ENCODE measurements around the gene WT1.
A peak's percentile ranks its signal among the peaks of the same experiment; 100 is the strongest.
"Not testable (repeated sequence)": the region's sequence is repeated elsewhere in the genome, so short reads cannot be mapped to it uniquely, and the experiment has no call there.

The WT1 gene

GRCh38 chr11:32385998-32386397 is 49.3 kb downstream of the WT1 start:
- Histone ChIP-seq H3K4me1 (ENCODE audit: control insufficient read depth, insufficient read depth, low read length) (no peaks in the 10 kb centered on the region), H3K4me3 (ENCODE audit: low read length) (no peak overlapping the region), H3K9ac (ENCODE audit: low read length) (no peak overlapping the region), H3K27me3 (replicated peaks; ENCODE audit: control insufficient read depth, insufficient read depth, low read length) (peaks cover 57% of the 10 kb centered on the region), H3K36me3 (ENCODE audit: control insufficient read depth, insufficient read depth, low read length, severe bottlenecking) (no peaks in the 10 kb centered on the region), H3K9me3 (ENCODE audit: control insufficient read depth, low read length) (no peaks in the 10 kb centered on the region)
- DNase-seq (ENCODE audit: low read depth): peak; percentile 9

GRCh38 chr11:32382339-32383049 is 52.8 kb downstream of the WT1 start:
- DNase-seq (ENCODE audit: low read depth): no peak

GRCh38 chr11:32381179-32381578 is 54.2 kb downstream of the WT1 start:
- no peak overlapping the region for H3K9ac ChIP-seq (ENCODE audit: low read length)
- no peaks in the 10 kb centered on the region for H3K4me1 ChIP-seq (ENCODE audit: control insufficient read depth, insufficient read depth, low read length)
- peaks cover 82% of the 10 kb centered on the region for H3K27me3 ChIP-seq (replicated peaks; ENCODE audit: control insufficient read depth, insufficient read depth, low read length)
- H3K4me3 ChIP-seq (ENCODE audit: low read length): no peak overlapping the region
- H3K36me3 ChIP-seq (ENCODE audit: control insufficient read depth, insufficient read depth, low read length, severe bottlenecking): no peaks in the 10 kb centered on the region
- H3K9me3 ChIP-seq (ENCODE audit: control insufficient read depth, low read length): peaks cover 14% of the 10 kb centered on the region
- no peak for DNase-seq (ENCODE audit: low read depth)

More at GRCh38 chr11:32382339-32383049, 52.8 kb downstream of the WT1 start:
- peaks cover 77% of the 10 kb centered on the region for H3K27me3 ChIP-seq (replicated peaks; ENCODE audit: control insufficient read depth, insufficient read depth, low read length)
- H3K9me3 ChIP-seq (ENCODE audit: control insufficient read depth, low read length): peaks cover 13% of the 10 kb centered on the region
- H3K36me3 ChIP-seq (ENCODE audit: control insufficient read depth, insufficient read depth, low read length, severe bottlenecking): no peaks in the 10 kb centered on the region
- H3K9ac ChIP-seq (ENCODE audit: low read length): no peak overlapping the region
- no peak overlapping the region for H3K4me3 ChIP-seq (ENCODE audit: low read length)
- H3K4me1 ChIP-seq (ENCODE audit: control insufficient read depth, insufficient read depth, low read length): no peaks in the 10 kb centered on the region

GRCh38 chr11:32379719-32380118 is 55.6 kb downstream of the WT1 start:
- H3K36me3 ChIP-seq (ENCODE audit: control insufficient read depth, insufficient read depth, low read length, severe bottlenecking): no peaks in the 10 kb centered on the region
- peaks cover 14% of the 10 kb centered on the region for H3K9me3 ChIP-seq (ENCODE audit: control insufficient read depth, low read length)
- no peaks in the 10 kb centered on the region for H3K4me1 ChIP-seq (ENCODE audit: control insufficient read depth, insufficient read depth, low read length)
- H3K9ac ChIP-seq (ENCODE audit: low read length): no peak overlapping the region
- peaks cover 88% of the 10 kb centered on the region for H3K27me3 ChIP-seq (replicated peaks; ENCODE audit: control insufficient read depth, insufficient read depth, low read length)
- no peak overlapping the region for H3K4me3 ChIP-seq (ENCODE audit: low read length)
- no peak for DNase-seq (ENCODE audit: low read depth)

- no peak for DNase-seq (ENCODE audit: low read depth)
- H3K4me1 ChIP-seq (ENCODE audit: control insufficient read depth, insufficient read depth, low read length): no peaks in the 10 kb centered on the region
- H3K9ac ChIP-seq (ENCODE audit: low read length): no peak overlapping the region
- no peaks in the 10 kb centered on the region for H3K36me3 ChIP-seq (ENCODE audit: control insufficient read depth, insufficient read depth, low read length, severe bottlenecking)
- peaks cover 63% of the 10 kb centered on the region for H3K27me3 ChIP-seq (replicated peaks; ENCODE audit: control insufficient read depth, insufficient read depth, low read length)
- peaks cover 14% of the 10 kb centered on the region for H3K9me3 ChIP-seq (ENCODE audit: control insufficient read depth, low read length)
- no peak overlapping the region for H3K4me3 ChIP-seq (ENCODE audit: low read length)
Observed at GRCh38 chr11:32375826-32376225, 59.5 kb downstream of the WT1 start.

GRCh38 chr11:32374261-32374711 is 61.1 kb downstream of the WT1 start:
- H3K9ac ChIP-seq (ENCODE audit: low read length): no peak overlapping the region
- H3K9me3 ChIP-seq (ENCODE audit: control insufficient read depth, low read length): peaks cover 14% of the 10 kb centered on the region
- peaks cover 47% of the 10 kb centered on the region for H3K27me3 ChIP-seq (replicated peaks; ENCODE audit: control insufficient read depth, insufficient read depth, low read length)
- no peaks in the 10 kb centered on the region for H3K36me3 ChIP-seq (ENCODE audit: control insufficient read depth, insufficient read depth, low read length, severe bottlenecking)
- DNase-seq (ENCODE audit: low read depth): peak; percentile 23
- H3K4me1 ChIP-seq (ENCODE audit: control insufficient read depth, insufficient read depth, low read length): no peaks in the 10 kb centered on the region
- H3K4me3 ChIP-seq (ENCODE audit: low read length): no peak overlapping the region

DNA sequence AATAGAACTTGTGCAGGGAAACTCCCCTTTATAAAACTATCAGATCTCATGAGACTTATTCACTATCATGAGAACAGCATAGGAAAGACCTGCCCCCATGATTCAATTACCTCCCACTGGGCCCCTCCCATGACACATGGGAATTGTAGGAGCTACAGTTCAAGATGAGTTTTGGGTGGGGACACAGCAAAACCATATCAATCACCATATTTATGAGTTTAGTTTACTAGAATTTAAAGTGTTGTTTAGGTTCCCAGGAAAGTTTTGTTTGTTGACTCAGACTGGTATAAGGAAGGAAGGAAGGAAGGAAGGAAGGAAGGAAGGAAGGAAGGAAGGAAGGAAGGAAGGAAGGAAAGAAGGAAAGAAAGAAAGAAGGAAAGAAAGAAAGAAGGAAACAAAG is 65.4 kb downstream of the WT1 start:
- H3K36me3 ChIP-seq (ENCODE audit: control insufficient read depth, insufficient read depth, low read length, severe bottlenecking); H3K9ac ChIP-seq (ENCODE audit: low read length); H3K4me1 ChIP-seq (ENCODE audit: control insufficient read depth, insufficient read depth, low read length); DNase-seq (ENCODE audit: low read depth); H3K4me3 ChIP-seq (ENCODE audit: low read length): not testable (repeated sequence)
- Histone ChIP-seq H3K9me3 (ENCODE audit: control insufficient read depth, low read length) (peaks cover 12% of the 10 kb centered on the region), H3K27me3 (replicated peaks; ENCODE audit: control insufficient read depth, insufficient read depth, low read length) (peaks cover 13% of the 10 kb centered on the region)

- H3K27me3 ChIP-seq (replicated peaks; ENCODE audit: control insufficient read depth, insufficient read depth, low read length): peaks cover 19% of the 10 kb centered on the region
- H3K4me1 ChIP-seq (ENCODE audit: control insufficient read depth, insufficient read depth, low read length): peaks cover 4% of the 10 kb centered on the region
- H3K9ac ChIP-seq (ENCODE audit: low read length): no peak overlapping the region
- H3K36me3 ChIP-seq (ENCODE audit: control insufficient read depth, insufficient read depth, low read length, severe bottlenecking): no peaks in the 10 kb centered on the region
- H3K9me3 ChIP-seq (ENCODE audit: control insufficient read depth, low read length): peaks cover 12% of the 10 kb centered on the region
- no peak for DNase-seq (ENCODE audit: low read depth)
- no peak overlapping the region for H3K4me3 ChIP-seq (ENCODE audit: low read length)
Observed at GRCh38 chr11:32366666-32367065, 68.7 kb downstream of the WT1 start.

DNA sequence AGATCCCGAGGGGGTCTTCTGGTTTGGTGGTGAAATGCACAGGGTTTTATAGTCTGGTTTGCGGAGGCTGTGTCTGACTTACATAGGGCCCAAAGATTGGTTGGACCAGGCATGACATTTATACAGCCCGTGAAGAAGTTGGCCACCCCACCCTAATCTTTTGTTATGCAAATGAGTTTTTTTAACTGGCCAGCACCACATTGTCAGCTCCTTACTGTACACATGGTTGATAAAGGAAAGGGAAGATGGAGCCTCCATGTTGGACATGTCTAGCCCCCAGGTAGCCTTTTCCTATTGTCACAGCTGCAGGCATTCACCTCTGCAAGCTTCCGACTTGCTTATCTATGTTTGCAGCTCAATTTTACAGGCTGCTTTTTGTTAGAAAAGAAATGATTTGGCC is 70.1 kb downstream of the WT1 start:
- H3K9me3 ChIP-seq (ENCODE audit: control insufficient read depth, low read length): peaks cover 12% of the 10 kb centered on the region
- H3K9ac ChIP-seq (ENCODE audit: low read length): no peak overlapping the region
- no peak overlapping the region for H3K4me3 ChIP-seq (ENCODE audit: low read length)
- no peaks in the 10 kb centered on the region for H3K36me3 ChIP-seq (ENCODE audit: control insufficient read depth, insufficient read depth, low read length, severe bottlenecking)
- peaks cover 4% of the 10 kb centered on the region for H3K4me1 ChIP-seq (ENCODE audit: control insufficient read depth, insufficient read depth, low read length)
- no peak for DNase-seq (ENCODE audit: low read depth)
- H3K27me3 ChIP-seq (replicated peaks; ENCODE audit: control insufficient read depth, insufficient read depth, low read length): peaks cover 23% of the 10 kb centered on the region

DNA sequence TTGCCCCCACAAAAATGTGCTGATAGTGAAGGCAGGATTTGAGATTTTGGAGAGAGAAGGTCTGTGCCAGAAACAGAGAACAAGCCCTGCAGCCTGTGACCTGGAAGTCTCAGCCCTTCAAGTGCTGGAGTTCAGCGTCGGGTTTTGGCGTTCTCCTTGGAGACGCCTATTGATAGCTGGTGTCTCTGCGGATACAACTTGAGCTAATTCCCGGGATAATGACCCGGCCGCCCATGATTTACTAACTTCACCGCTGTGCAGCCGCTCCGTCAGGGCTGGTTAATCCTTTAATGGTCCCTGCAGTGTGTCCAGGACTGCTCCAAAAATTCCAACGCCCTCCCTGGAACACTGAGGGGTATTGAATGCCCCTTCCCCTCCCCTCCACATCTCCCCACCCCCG is 76.6 kb downstream of the WT1 start:
- H3K9me3 ChIP-seq (ENCODE audit: control insufficient read depth, low read length): no peaks in the 10 kb centered on the region
- no peak for DNase-seq (ENCODE audit: low read depth)
- H3K4me3 ChIP-seq (ENCODE audit: low read length): no peak overlapping the region
- no peak overlapping the region for H3K9ac ChIP-seq (ENCODE audit: low read length)
- no peaks in the 10 kb centered on the region for H3K4me1 ChIP-seq (ENCODE audit: control insufficient read depth, insufficient read depth, low read length)
- H3K27me3 ChIP-seq (replicated peaks; ENCODE audit: control insufficient read depth, insufficient read depth, low read length): peaks cover 57% of the 10 kb centered on the region
- no peaks in the 10 kb centered on the region for H3K36me3 ChIP-seq (ENCODE audit: control insufficient read depth, insufficient read depth, low read length, severe bottlenecking)

- H3K9ac ChIP-seq (ENCODE audit: low read length): no peak overlapping the region
- no peak overlapping the region for H3K4me3 ChIP-seq (ENCODE audit: low read length)
- peaks cover 39% of the 10 kb centered on the region for H3K27me3 ChIP-seq (replicated peaks; ENCODE audit: control insufficient read depth, insufficient read depth, low read length)
- H3K4me1 ChIP-seq (ENCODE audit: control insufficient read depth, insufficient read depth, low read length): no peaks in the 10 kb centered on the region
- H3K36me3 ChIP-seq (ENCODE audit: control insufficient read depth, insufficient read depth, low read length, severe bottlenecking): no peaks in the 10 kb centered on the region
- no peak for DNase-seq (ENCODE audit: low read depth)
- H3K9me3 ChIP-seq (ENCODE audit: control insufficient read depth, low read length): no peaks in the 10 kb centered on the region
Observed at GRCh38 chr11:32353884-32354283, 81.5 kb downstream of the WT1 start.

- Histone ChIP-seq H3K4me1 (ENCODE audit: control insufficient read depth, insufficient read depth, low read length) (no peaks in the 10 kb centered on the region), H3K4me3 (ENCODE audit: low read length) (no peak overlapping the region), H3K9ac (ENCODE audit: low read length) (no peak overlapping the region), H3K9me3 (ENCODE audit: control insufficient read depth, low read length) (no peaks in the 10 kb centered on the region), H3K27me3 (replicated peaks; ENCODE audit: control insufficient read depth, insufficient read depth, low read length) (peaks cover 24% of the 10 kb centered on the region), H3K36me3 (ENCODE audit: control insufficient read depth, insufficient read depth, low read length, severe bottlenecking) (no peaks in the 10 kb centered on the region)
- no peak for DNase-seq (ENCODE audit: low read depth)
Observed at GRCh38 chr11:32348502-32348901, 86.8 kb downstream of the WT1 start.
